GM19023 (cell line): ENCODE results near the gene SLC10A7.
A peak's percentile ranks its signal among the peaks of the same experiment; 100 is the strongest.

ENCODE experiments used
- ATAC-seq: cut with Tn5 transposase; IDR thresholded peaks from one replicate; pipeline ENCODE4 v1.9.1; 2021; ENCODE audit warnings: mild to moderate bottlenecking, moderate library complexity; ENCODE audit not compliant: unreplicated experiment

SLC10A7 gene

DNA sequence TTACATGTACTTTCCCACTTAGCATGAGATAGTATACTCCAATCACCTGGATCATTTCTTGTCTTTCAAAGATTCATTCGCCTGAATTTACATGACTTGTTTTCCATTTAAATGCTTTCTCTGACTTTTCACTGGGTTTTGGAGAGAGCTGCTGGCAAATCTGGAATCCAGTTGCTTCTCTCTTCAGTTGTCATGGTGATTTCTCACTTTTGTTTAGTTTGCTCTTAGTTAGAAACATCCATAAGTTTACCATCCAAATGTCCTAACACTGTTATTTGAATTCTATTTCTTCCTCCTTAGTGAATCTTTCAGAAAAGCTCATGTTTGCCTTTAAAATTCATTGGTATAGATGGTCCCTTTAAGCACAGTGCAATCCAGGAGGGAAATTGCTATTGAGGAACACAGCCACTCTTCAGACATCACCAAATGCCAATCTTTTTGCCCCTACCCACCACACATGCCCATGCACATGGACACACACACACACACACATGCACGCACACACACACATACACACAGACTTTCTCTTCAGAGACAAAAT, 255.7 kb downstream of the SLC10A7 start:
- ATAC-seq: no peak

DNA sequence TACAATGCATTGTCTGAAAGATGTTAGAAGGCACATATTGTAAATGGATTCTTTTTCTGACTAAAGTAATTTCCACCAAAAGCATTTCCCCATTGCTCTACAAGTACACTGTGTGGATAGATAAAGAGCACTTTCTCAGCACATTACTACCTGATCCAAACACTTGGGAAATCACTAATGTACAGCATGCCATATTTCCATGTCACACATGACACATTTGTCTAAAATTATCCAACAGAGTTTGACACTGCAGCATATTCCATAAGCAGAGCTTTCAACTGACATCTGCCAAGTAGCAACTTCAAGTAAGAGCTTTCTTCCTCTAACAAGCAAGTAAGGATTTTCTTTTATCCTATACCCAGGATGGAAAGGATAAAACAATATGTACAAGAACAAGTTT, 257.9 kb downstream of the SLC10A7 start:
- no peak for ATAC-seq

DNA sequence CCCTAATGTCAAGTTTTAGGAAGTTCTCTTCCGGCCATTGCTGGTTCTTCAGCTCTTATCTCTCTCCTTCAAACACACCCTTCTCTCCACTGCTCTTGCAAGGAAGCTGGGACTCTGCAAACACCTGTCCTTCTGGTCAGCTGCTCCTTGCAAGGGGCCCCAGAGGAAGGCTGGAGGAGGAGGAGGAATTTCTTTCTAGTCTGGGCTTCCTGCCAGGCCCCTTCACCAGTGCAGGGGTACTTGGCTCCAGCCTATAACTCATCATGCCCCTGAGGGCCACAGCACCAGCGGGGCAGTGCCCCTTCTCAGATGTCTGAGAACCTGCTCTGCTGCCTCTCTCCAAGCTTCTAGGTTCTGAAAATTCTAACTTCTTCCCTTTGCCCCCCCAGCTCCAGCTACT, 260.7 kb downstream of the SLC10A7 start:
- no peak for ATAC-seq

GRCh38 chr4:146260521-146260920, 261.2 kb downstream of the SLC10A7 start:
- no peak for ATAC-seq

DNA sequence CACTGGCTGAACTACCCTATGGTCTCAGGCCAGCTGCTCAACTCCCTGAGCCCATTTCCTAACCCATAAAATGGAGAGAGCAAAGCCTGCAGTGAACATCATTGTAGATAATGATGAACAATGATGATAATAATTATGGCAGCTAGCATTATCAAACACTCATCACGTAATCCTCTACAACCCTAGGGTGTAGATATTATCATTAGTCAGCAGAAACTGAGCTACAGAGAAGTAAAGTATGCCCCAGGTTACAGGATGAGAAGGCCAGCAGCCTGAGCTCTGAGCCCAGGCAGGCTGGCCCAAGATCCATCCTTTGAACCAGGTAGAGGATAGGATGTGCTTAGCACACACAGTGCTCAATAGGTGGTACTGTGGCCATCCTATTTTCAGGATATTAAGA, 264.2 kb downstream of the SLC10A7 start:
- no peak for ATAC-seq

DNA sequence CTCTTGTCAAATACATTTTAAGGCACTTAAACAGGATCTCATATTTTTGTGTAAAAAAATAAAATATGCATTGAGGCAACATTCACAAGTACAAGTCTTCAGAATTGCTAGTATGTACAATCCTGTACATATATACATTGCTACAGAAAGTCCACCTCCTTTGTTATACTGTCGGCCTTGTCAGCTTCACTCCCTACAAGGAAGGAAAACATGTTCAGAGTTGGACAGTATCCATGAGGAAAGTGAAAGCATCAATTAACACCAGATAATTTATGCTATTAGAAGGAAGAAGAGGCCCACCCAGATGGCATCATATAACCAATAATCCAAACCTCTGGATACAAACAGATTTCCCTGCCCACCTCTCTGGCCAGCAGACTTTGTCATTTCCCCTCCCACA, 265.4 kb downstream of the SLC10A7 start:
- ATAC-seq: no peak

- no peak for ATAC-seq
These were observed 265.9 kb downstream of the SLC10A7 start for GRCh38 chr4:146255874-146256273.

DNA sequence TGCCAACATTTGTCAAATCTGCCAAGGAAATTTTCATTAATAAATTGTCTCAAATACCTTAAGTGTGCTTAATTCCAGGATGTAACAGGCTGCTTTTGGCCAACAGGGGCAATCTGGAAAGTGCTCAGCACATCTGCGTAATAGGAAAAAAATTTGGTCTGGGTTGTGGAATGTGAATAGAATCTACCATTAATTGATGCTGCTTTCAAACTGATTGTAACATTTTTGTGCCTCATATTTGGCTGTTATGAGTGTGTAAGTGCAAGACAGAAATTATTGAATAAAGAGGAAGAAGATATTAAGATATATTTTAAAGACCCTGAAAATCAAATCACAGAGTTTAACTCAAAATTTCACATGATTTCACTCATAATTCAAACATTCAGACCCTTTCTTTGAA, 266.3 kb downstream of the SLC10A7 start:
- no peak for ATAC-seq

GRCh38 chr4:146252969-146253611, 268.6 kb downstream of the SLC10A7 start:
- ATAC-seq: no peak

DNA sequence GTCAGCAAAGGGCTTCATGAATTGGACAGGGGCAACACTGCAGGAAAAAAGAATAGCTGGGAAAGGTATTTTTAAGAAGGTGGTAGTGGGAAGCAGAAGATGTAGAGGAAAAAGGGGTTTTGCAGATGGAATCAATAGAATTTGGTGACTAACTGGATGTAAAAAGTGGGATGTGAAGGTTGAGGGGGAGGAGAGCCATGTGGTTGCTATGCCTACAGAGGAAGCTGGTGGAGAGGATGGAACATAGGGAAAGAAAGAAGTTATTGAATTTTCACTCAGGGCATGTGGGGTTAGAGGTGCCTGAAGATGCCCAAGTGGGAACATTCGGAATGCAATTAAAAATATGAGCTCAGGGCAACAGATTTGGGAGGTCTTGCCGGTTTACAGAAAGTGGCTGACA, 274.4 kb downstream of the SLC10A7 start:
- ATAC-seq: no peak

GRCh38 chr4:146246381-146246780, 275.4 kb downstream of the SLC10A7 start:
- ATAC-seq: no peak

DNA sequence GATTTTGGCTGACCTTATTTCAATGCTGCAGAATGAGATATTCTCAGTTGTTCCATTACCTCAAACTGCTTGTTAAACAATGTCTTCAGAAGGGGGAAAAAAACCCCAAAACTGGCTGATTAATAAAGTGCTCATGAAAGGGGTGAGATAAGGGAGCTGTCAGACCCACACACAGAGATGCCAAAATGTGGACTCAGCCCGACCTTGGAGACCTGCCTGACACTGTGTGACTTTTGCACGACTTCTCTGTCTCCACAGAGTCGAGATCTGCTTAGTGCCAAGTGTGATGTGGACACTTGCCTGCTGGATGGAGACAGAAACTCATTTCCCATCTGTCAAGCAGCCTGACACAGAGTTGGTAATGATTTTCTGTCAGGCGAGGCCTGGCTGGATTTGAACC, 275.9 kb downstream of the SLC10A7 start:
- no peak for ATAC-seq

GRCh38 chr4:146245246-146245645, 276.5 kb downstream of the SLC10A7 start:
- ATAC-seq: no peak

DNA sequence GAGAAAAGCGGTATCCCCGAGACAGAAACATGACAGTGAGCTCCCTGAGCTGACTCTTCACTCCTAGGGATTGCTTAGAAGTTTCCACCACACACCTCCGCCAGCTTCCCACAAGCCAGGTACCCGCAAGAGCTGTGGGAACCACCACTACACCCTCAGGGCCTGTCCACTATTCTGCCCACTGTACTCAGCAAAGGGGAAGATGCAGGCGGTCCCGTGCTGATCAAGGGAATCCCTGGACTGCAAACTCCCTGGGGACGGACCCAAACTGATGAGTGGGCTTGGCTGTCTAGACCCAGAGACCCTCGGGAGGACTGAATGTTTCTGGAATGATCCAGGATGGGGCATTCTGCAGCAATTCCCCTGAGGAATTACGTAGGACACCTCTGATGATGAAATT, 277.2 kb downstream of the SLC10A7 start:
- no peak for ATAC-seq

DNA sequence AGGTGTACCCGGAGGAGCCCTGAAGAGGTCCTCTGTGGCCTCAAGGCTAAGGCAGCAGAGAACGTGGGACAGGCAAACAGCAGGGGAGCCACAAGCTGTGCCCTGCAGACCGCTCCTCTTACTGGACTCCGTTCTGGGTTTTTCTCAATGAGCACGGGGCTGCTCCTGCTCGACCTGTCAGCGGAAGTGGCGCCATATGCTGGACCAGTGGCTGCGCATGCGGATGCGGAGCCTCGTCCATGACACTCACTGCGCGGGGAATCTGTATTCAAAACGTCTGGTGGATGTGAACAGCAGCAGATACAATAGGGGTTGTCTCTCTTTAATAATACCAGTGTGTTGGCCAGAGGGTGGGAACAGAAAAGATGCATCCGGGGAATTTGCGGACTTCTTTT, 277.9 kb downstream of the SLC10A7 start:
- ATAC-seq: no peak

DNA sequence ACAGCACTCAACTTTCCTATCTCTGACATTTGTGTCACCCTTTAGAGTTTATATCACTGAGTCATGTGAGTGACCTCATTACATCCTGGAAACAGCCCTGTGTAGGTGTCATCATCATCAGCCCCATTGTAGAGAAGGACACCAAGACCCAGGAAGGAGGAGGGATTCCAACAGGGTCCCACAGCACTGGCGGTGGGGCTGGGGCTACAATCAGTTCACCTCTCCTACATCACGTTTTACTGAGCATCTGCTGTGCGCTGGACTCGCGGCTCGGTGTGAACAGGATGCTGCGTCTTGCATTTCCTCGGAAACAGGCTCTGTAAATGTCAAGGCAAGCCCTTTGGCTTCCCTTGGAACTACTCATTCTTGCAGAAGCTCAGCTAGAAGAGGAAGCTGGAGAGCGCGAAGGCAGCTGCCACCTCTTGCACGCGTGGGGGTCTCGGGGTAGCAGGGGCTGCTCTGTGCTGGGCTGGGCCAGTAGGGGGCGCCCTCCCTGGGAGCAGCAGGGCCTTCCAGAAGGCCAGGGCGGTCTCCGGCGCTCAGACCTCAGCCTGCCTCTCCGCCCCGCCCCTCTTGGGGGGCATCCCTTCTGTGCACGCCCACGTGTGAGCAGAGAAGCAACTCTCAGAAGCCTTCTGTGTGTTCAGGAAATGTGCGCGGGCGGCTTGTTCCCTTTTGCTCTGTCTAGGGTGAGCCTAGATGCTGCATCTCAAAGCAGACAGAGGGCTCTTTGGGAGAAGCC, 278.4 kb downstream of the SLC10A7 start:
- peak; percentile 88 for ATAC-seq

- ATAC-seq: no peak
These were observed 283.6 kb downstream of the SLC10A7 start for GRCh38 chr4:146238107-146238506.

DNA sequence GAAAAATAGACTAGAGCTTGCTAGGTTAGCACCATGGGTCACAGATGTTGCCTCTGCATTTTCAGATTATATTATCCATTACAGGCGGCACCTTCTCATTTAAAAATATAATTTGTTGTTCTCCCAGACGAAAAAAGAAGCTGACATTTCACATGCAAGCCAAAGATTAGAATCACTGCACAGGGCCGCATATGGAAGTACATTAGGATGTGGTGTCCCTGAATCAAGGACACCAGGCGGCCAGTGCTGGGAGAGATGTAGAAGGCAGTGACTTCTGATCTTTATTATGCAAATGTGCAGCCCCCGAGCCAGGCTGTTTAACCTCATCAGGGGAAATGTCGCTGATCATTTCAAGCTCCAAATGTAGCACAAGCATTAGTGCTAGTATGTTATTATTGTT, 284.6 kb downstream of the SLC10A7 start:
- ATAC-seq: no peak

DNA sequence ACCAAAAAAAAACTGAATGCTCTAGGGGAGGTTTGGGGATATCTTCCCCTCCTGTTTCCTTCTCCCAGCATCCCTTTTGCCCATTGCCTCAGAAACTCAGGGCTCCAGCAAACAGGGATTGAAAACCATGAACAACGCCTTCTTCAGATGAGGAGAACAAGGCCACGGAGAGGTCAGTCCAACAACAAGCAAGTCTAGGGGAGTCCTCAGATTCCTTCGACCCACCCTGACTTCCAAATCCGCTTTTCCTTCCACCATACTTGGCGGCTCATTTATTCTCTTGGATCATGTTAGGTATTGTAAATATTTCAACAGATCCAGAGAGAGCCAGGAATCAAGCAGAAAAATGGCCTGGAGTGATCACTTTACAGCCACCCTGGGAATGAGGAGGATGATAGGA, 285.5 kb downstream of the SLC10A7 start:
- no peak for ATAC-seq

DNA sequence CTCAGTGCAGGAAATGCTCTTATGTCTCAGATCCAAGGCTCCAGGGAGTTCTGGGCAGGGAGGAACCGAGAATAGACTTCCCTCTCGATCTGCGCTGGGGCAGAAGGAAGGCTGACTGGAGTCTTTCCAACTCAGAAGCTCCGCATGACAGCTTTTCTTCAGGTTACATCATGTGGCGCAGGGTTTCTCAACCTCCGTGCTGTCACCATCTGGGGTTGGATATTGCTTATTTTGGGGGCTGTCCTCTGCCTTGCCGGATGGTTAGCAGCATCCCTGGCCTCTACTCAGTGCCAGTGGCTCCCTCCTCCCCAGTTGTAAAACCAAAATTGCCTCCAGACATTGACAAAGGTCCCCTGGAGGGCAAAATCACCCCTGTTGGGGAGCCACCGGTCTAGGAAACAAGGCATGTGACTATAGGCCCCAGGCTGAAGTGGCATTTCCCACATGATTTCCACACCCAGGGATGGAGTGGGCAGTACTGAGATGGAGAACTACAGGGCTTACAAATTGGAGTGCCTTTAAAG, 286.0 kb downstream of the SLC10A7 start:
- ATAC-seq: no peak

- no peak for ATAC-seq
These were observed 289.5 kb downstream of the SLC10A7 start for GRCh38 chr4:146232131-146232722.

DNA sequence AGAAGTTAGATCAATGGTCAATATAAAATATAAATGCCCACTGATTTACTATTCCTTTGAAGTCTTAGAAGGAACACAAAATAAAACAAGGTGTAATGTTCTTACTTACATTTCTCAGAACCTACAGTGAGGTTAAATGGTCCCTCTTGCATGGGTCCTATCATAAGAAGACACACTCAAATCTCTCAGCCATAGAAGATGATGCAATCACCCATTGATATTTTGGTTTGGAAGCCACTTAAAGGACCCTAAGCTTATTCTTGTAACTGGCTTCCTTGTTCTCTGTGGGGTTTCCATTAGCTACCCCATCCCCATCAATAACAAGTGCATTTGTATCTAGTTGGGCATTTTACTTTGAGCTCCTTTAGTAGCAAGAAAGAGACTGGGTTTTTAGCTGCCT, 292.3 kb downstream of the SLC10A7 start:
- ATAC-seq: no peak
